GM18858 (cell line): ENCODE measurements around the gene KDM8.

Experiments
- ATAC-seq: cut with Tn5 transposase; IDR thresholded peaks from one replicate; pipeline ENCODE4 v1.9.1; 2021; ENCODE audit not compliant: unreplicated experiment

KDM8 gene

GRCh38 chr16:27214084-27214961 lies 11.0 kb downstream of the KDM8 start:
- no peak for ATAC-seq

- no peak for ATAC-seq
These were observed 12.3 kb downstream of the KDM8 start for GRCh38 chr16:27215660-27216059.

- ATAC-seq, result no peak
These were observed 13.1 kb downstream of the KDM8 start for GRCh38 chr16:27216297-27216885.

- ATAC-seq, result no peak
These were observed 13.9 kb downstream of the KDM8 start for GRCh38 chr16:27217256-27217655.

- no peak for ATAC-seq
These were observed 15.4 kb downstream of the KDM8 start for GRCh38 chr16:27218756-27219155.

- no peak for ATAC-seq
These were observed 15.8 kb downstream of the KDM8 start for GRCh38 chr16:27219161-27219560.

- no peak for ATAC-seq
These were observed 16.8 kb downstream of the KDM8 start for GRCh38 chr16:27220120-27220519.

GRCh38 chr16:27220527-27220926 lies 17.2 kb downstream of the KDM8 start:
- no peak for ATAC-seq

- ATAC-seq, result no peak
These were observed 17.7 kb downstream of the KDM8 start for GRCh38 chr16:27220991-27221390.

- no peak for ATAC-seq
These were observed 18.4 kb downstream of the KDM8 start for GRCh38 chr16:27221576-27222248.

GRCh38 chr16:27222249-27223225 lies 19.2 kb downstream of the KDM8 start:
- no peak for ATAC-seq

- ATAC-seq, result no peak
These were observed 19.9 kb downstream of the KDM8 start for GRCh38 chr16:27223226-27223610.

GRCh38 chr16:27223701-27224100 lies 20.4 kb downstream of the KDM8 start:
- ATAC-seq, result no peak

GRCh38 chr16:27224271-27224737 lies 21.0 kb downstream of the KDM8 start:
- ATAC-seq, result no peak

- ATAC-seq, result no peak
These were observed 21.5 kb downstream of the KDM8 start for GRCh38 chr16:27224741-27225300.

- no peak for ATAC-seq
These were observed 22.4 kb downstream of the KDM8 start for GRCh38 chr16:27225536-27226360.

GRCh38 chr16:27226476-27226875 lies 23.1 kb downstream of the KDM8 start:
- no peak for ATAC-seq

GRCh38 chr16:27226976-27227705 lies 23.8 kb downstream of the KDM8 start:
- ATAC-seq, result no peak

GRCh38 chr16:27228045-27228444 lies 24.7 kb downstream of the KDM8 start:
- ATAC-seq, result no peak
